Activated naive CD8-positive, alpha-beta T cell treated with anti-CD3 and anti-CD28 coated beads, Interleukin-2, amount 50 U/mL, for 24 hours (primary cell): ENCODE measurements around the gene HNRNPC.

Experiments
- ATAC-seq: fragments of 150-1000 bp; cut with Tn5 transposase; one replicate; pipeline ENCODE4 v1.10.0; 2021
- DNase-seq: peaks from one replicate; pipeline ENCODE4 v3.0.0; 2021
- H3K27ac Mint-ChIP-seq: one replicate; pipeline ENCODE4 v1.8.0; 2021; ENCODE audit warnings: mild to moderate bottlenecking, mixed read lengths
- H3K27me3 Mint-ChIP-seq: one replicate; pipeline ENCODE4 v1.8.0; 2021; ENCODE audit warnings: mixed read lengths
- H3K36me3 Mint-ChIP-seq: one replicate; pipeline ENCODE4 v1.8.0; 2021; ENCODE audit warnings: low read depth, mixed read lengths
- H3K4me1 Mint-ChIP-seq: one replicate; pipeline ENCODE4 v1.8.0; 2021; ENCODE audit warnings: mixed read lengths
- H3K4me3 Mint-ChIP-seq: one replicate; pipeline ENCODE4 v1.8.0; 2021; ENCODE audit warnings: mild to moderate bottlenecking, moderate library complexity, mixed read lengths
- H3K9me3 Mint-ChIP-seq: one replicate; pipeline ENCODE4 v1.8.0; 2021; ENCODE audit warnings: mixed read lengths

Gene HNRNPC

DNA sequence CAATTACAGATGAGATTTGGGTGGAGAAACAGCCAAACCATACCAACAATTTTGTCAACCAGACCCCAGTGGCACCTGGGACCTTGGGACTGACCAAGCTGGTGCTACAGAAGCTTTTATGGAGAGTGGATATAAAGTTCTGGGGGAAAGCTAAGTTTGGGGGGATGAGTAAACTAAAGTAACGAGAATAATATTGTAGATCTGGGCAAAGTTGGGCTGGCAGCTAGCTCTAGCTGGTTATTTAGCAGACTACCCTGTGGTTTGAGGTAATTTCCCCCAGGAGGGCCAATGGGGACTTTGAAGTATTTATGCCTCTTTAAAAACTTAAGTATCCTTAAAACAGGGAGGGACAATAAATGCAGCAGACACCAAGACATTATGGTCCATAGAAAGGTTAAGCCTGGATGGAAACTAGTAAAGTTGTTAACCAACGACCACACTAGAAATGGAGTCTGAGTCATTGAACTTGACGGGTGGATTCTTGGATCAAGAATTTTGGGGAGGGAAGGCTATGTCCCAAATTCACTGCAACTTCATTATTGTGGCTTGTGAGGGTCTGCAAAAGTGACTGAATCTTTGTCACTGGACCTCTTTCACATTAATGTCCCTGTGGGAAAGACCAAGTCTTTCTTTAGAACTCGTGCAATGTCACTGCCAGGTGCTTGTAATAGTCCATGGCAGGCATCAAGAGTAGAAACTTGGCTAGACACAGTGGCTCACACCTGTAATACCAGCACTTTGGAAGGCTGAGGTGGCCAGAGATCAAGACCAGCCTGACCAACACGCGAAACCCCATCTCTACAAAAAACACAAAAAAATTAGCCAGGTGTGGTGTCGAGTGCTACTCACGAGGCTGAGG is 64.8 kb downstream of the HNRNPC start:
- Mint-ChIP-seq H3K27me3 (no peaks in the 10 kb centered on the region), H3K4me3 (no peak overlapping the region), H3K27ac (peak overlapping the region; percentile 65), H3K9me3 (no peaks in the 10 kb centered on the region), H3K4me1 (peaks cover 28% of the 10 kb centered on the region), H3K36me3 (peaks cover 59% of the 10 kb centered on the region)
- ATAC-seq (no peak), DNase-seq (no peak)

DNA sequence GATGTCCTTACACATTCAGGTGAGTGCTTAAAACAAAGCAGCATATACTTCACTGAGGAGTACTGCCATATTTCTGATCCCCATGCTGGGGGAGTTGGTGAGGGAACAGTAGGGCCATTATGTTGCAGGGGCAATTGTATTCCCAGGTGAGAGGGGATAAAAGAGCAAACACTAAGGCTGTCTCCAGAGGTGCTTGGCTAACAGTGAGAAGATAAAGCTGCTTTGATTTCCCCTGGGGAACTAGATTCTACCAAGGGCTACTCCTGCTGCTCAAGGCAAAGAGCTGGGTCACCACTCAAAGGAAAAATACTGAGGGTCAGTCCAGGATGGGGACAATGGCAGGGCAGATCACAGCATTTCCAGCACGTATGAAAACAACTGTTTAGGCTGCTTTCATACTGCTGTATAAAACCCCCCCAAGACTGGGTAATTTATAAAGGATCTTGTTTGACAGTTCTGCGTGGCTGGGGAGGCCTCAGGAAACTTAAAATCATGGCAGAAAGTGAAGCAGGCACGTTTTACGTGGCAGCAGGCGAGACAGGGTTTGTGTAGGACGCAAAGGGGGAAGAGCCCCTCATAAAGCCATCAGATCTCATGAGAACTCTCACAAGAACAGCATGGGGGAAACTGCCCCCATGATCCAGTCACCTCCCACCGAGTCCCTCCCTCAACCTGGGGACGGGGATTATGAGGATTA is 65.6 kb downstream of the HNRNPC start:
- peaks cover 53% of the 10 kb centered on the region for H3K36me3 Mint-ChIP-seq
- ATAC-seq, result no peak
- peaks cover 26% of the 10 kb centered on the region for H3K4me1 Mint-ChIP-seq

DNA sequence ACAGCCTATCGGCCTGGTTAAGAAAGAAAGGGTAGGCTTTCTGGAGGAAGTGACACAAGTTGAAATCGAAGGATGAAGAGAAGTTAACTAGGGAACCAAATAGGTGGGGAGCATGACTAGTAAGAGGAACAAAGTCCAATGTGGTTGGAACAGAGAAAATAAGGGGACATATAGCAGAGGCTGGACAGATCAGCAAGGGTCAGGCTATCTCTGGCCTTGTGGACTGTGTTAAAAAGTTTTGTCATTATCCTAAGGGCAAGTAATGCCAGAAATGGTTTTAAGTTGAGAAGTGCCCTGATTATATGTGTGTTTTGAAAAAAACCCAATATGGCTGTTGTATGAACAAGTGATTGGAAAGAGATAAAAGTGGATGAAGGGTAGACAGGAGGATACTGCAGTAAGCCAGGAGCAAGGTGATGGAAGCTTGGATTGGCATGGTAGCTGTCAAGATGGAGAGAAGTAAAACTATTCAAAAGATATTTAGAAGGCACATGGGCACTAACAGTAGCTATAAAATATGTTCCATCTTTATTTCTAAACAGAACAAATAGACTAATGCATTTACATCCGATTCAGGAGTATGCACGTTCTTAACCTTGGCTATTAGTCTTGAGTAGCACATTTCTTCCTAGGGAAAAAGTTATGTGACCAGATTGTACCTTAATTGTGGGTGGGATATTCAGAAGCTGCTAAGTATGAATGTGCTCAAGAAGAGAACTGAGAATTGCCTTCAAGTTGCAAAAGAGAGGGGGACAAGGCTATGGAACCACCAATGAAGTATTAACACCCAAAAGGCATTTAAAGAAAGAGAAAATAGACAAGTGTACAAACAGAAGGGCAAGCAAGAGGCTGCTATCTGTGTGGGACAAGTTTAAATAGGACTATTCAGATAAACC is 66.5 kb downstream of the HNRNPC start:
- DNase-seq (no peak), ATAC-seq (no peak)
- Mint-ChIP-seq H3K9me3 (no peaks in the 10 kb centered on the region), H3K4me1 (peaks cover 18% of the 10 kb centered on the region), H3K27ac (peak overlapping the region; percentile 65), H3K27me3 (no peaks in the 10 kb centered on the region), H3K4me3 (no peak overlapping the region), H3K36me3 (peaks cover 44% of the 10 kb centered on the region)

More for the DNA sequence above, 65.6 kb downstream of the HNRNPC start:
- Mint-ChIP-seq H3K27me3 (no peaks in the 10 kb centered on the region), H3K27ac (peak overlapping the region; percentile 65), H3K4me3 (no peak overlapping the region), H3K9me3 (no peaks in the 10 kb centered on the region)
- DNase-seq, result no peak

DNA sequence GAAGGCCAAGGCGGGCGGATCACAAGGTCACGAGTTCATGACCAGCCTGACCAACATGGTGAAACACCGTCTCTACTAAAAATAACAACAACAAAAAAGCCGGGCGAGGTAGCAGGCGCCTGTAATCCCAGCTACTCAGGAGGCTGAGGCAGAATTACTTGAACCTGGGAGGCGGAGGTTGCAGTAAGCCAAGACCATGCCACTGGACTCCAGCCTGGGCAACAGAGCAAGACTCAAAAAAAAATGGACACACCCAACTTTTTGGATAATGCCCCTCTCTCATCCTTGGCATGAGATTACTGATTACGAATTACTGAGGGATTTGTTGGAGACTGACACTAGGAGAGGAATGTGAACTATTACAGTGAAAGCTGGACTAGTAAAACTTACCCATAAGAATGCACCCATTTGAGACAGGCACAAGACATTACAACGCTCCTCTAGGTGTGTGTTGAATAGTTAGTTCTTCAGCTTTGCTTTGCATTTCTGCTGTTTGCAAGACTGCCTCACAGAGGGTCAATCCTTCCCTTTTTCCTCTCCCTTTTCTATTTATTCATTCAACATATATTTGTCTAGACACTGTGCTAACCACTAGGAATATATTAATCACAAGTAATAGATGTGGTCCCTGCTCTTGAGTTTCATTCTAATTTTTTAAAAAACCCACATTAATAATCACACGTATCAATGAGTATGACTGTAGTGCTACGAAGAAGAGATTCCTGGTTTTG is 67.3 kb downstream of the HNRNPC start:
- H3K4me1 Mint-ChIP-seq, result peaks cover 12% of the 10 kb centered on the region
- peaks cover 36% of the 10 kb centered on the region for H3K36me3 Mint-ChIP-seq
- ATAC-seq, result no peak
- no peak overlapping the region for H3K4me3 Mint-ChIP-seq
- H3K27me3 Mint-ChIP-seq, result no peaks in the 10 kb centered on the region
- H3K9me3 Mint-ChIP-seq, result no peaks in the 10 kb centered on the region
- no peak for DNase-seq
- H3K27ac Mint-ChIP-seq, result peak overlapping the region; percentile 6

DNA sequence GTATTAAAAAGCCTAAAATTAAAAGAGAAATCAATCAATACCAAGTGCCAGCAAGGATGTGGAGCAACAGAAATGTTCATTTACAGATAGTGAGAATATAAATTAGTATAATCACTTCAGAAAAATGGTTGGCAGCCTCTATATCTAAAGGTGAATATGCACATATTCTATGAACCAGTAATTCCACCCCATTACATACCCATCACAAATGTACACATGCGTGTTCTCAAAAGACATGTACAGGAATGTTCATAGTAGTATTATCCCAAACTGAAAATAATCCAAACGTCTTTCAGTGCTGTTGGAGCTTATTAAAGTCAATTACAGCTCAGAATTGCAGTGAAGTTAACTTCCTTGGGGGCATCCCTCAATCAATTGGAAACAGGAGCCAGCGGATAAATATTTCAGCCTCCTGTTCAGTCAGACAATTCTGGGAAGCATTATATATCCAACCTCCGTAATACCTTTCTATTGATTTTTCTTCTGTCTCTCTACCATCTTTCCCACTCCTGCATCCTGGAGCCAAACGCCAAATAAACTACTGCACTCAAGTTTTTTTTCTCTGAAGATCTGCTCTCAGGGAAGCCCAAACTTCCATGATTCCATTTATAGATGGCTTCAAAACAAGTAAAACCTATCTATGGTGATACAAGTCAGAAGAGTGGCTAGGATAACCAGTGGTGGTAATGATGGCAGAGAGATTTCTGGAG is 68.3 kb downstream of the HNRNPC start:
- ATAC-seq (no peak), DNase-seq (no peak)
- peaks cover 8% of the 10 kb centered on the region for H3K4me1 Mint-ChIP-seq
- H3K4me3 Mint-ChIP-seq, result no peak overlapping the region
- H3K9me3 Mint-ChIP-seq, result no peaks in the 10 kb centered on the region
- peaks cover 26% of the 10 kb centered on the region for H3K36me3 Mint-ChIP-seq
- H3K27me3 Mint-ChIP-seq, result no peaks in the 10 kb centered on the region
- H3K27ac Mint-ChIP-seq, result no peak overlapping the region

- no peak overlapping the region for H3K27ac Mint-ChIP-seq
- no peak for ATAC-seq
- no peak overlapping the region for H3K4me3 Mint-ChIP-seq
These were observed 69.4 kb downstream of the HNRNPC start for GRCh38 chr14:21199611-21200560.

GRCh38 chr14:21197418-21198205 is 71.6 kb downstream of the HNRNPC start:
- Mint-ChIP-seq H3K4me3 (no peak overlapping the region), H3K4me1 (peaks cover 3% of the 10 kb centered on the region), H3K27ac (no peak overlapping the region), H3K36me3 (peaks cover 3% of the 10 kb centered on the region), H3K27me3 (no peaks in the 10 kb centered on the region), H3K9me3 (no peaks in the 10 kb centered on the region)
- DNase-seq (no peak), ATAC-seq (no peak)

More at GRCh38 chr14:21199611-21200560, 69.4 kb downstream of the HNRNPC start:
- Mint-ChIP-seq H3K4me1 (peaks cover 7% of the 10 kb centered on the region), H3K36me3 (peaks cover 16% of the 10 kb centered on the region), H3K27me3 (no peaks in the 10 kb centered on the region), H3K9me3 (no peaks in the 10 kb centered on the region)
- no peak for DNase-seq

- Mint-ChIP-seq H3K36me3 (no peaks in the 10 kb centered on the region), H3K4me3 (no peak overlapping the region), H3K9me3 (no peaks in the 10 kb centered on the region), H3K27ac (no peak overlapping the region), H3K4me1 (peaks cover 12% of the 10 kb centered on the region), H3K27me3 (no peaks in the 10 kb centered on the region)
- ATAC-seq (no peak), DNase-seq (no peak)
These were observed 74.6 kb downstream of the HNRNPC start for GRCh38 chr14:21194597-21194996.

- H3K27me3 Mint-ChIP-seq, result no peaks in the 10 kb centered on the region
- no peak for DNase-seq
- no peak overlapping the region for H3K27ac Mint-ChIP-seq
- no peaks in the 10 kb centered on the region for H3K9me3 Mint-ChIP-seq
- peak overlapping the region; percentile 17 for H3K4me3 Mint-ChIP-seq
- H3K36me3 Mint-ChIP-seq, result no peaks in the 10 kb centered on the region
- no peak for ATAC-seq
- peaks cover 12% of the 10 kb centered on the region for H3K4me1 Mint-ChIP-seq
These were observed 76.2 kb downstream of the HNRNPC start for GRCh38 chr14:21192875-21193535.

DNA sequence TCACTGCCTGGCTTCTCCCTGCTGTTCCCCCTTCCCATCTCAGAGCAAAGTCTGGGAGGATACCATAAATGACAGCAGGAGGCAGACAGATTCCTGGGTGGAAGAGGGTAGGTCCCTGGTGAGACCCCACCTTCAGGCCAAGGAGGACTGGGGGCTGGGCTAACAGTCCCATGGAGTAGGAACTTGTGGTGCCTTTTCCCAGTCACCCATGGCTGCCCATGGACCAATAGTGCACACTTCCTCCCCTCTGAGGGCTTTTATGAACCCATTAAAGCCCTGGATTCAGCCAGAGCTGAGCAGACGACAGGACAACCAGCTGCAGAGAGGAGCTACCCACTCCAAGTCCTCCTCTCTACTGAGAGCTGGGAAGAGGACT is 76.8 kb downstream of the HNRNPC start:
- H3K27ac Mint-ChIP-seq, result no peak overlapping the region

GRCh38 chr14:21191809-21192446 is 77.3 kb downstream of the HNRNPC start:
- peak overlapping the region; percentile 65 for H3K4me3 Mint-ChIP-seq
- H3K36me3 Mint-ChIP-seq, result no peaks in the 10 kb centered on the region
- no peaks in the 10 kb centered on the region for H3K27me3 Mint-ChIP-seq
- peak; percentile 74 for DNase-seq
- H3K27ac Mint-ChIP-seq, result no peak overlapping the region
- H3K9me3 Mint-ChIP-seq, result no peaks in the 10 kb centered on the region
- peak; percentile 96 for ATAC-seq
- peaks cover 12% of the 10 kb centered on the region for H3K4me1 Mint-ChIP-seq

More for the DNA sequence above, 76.8 kb downstream of the HNRNPC start:
- no peaks in the 10 kb centered on the region for H3K36me3 Mint-ChIP-seq
- DNase-seq (no peak), ATAC-seq (no peak)
- peak overlapping the region; percentile 65 for H3K4me3 Mint-ChIP-seq
- no peaks in the 10 kb centered on the region for H3K9me3 Mint-ChIP-seq
- H3K27me3 Mint-ChIP-seq, result no peaks in the 10 kb centered on the region
- H3K4me1 Mint-ChIP-seq, result peaks cover 12% of the 10 kb centered on the region
